K562 (cell line): ENCODE measurements around the gene CSF2. TPM values are rescaled to one million over a fixed set of nuclear protein-coding genes. Genes with fewer than 3 reads are reported as not detected.

Source experiments
- ATAC-seq: fragments of 200-7000 bp; cut with Tn5 transposase; 3 replicates; pipeline ENCODE4 v1.9.1; 2020; ENCODE audit warnings: moderate library complexity
- BruUV-seq: library from RNA; stranded (reverse); fragments of 400-500 nt; replicated peaks from 2 replicates; lab custom pipeline; 2021; lab: Mats Ljungman, UMichigan
- CTCF ChIA-PET: fragments of 300-600 bp; formaldehyde crosslinking; extraction: SDS; loops from one replicate; lab custom pipeline; 2021; ENCODE audit warnings: low intra/inter-chr PET ratio; lab: Yijun Ruan, JAX
- POLR2A ChIA-PET: fragments of 300-600, 350-650 bp; sonication (Branson Sonifier 250); formaldehyde crosslinking; extraction: SDS; loops from one replicate; lab custom pipeline; 2021; ENCODE audit warnings: antibody characterized with exemption, inconsistent platforms; lab: Yijun Ruan, JAX
- DNase-seq, 4 experiments: peaks; one replicate each; pipeline versions ENCODE4 v3.0.0 to v3.0.0-alpha.2; 2011 to 2018; ENCODE audit warnings: low spot score in 3 of 4, mixed read lengths in 3 of 4; ENCODE audit errors: extremely low read depth in 1 of 4
- FAIRE-seq: peaks from 2 replicates; lab custom pipeline; 2011; peaks lifted over from hg19 to GRCh38; lab: Jason Lieb, UNC
- H2AFZ ChIP-seq: 2 replicates; pipeline ENCODE4 v1.6.0; 2011; ENCODE audit warnings: low read depth, low read length, control low read depth, inconsistent platforms
- H3K27ac ChIP-seq: fragments of 200-600 bp; 3 replicates; pipeline ENCODE4 v1.8.0; 2011; ENCODE audit warnings: low read depth, mild to moderate bottlenecking, control low read depth, inconsistent platforms, low read length, moderate library complexity, mixed read lengths; ENCODE audit errors: extremely low read depth
- H3K27me3 ChIP-seq, 2 experiments: fragments of 300-600 bp in 1 of 2; 2 replicates in 1 of 2; 3 replicates in 1 of 2; pipeline versions ENCODE4 v1.6.0 to v1.8.0; 2011; ENCODE audit warnings: inconsistent platforms in 2 of 2, low read length in 2 of 2, mild to moderate bottlenecking in 1 of 2, mixed read lengths in 1 of 2, moderate library complexity in 1 of 2; ENCODE audit not compliant: control insufficient read depth in 2 of 2, insufficient read depth in 2 of 2
- H3K36me3 ChIP-seq: fragments of 300-600 bp; 3 replicates; pipeline ENCODE4 v1.8.0; 2011; ENCODE audit warnings: mild to moderate bottlenecking, low read length, inconsistent platforms; ENCODE audit not compliant: control insufficient read depth, insufficient read depth
- H3K4me1 ChIP-seq, 2 experiments: fragments of 200-600 bp in 1 of 2; replicated peaks in 1 of 2; 2 replicates in 1 of 2; 3 replicates in 1 of 2; pipeline versions ENCODE4 v1.5.1 to v1.8.0; 2011; ENCODE audit warnings: inconsistent platforms in 2 of 2, low read length in 2 of 2, mild to moderate bottlenecking in 1 of 2, mixed read lengths in 1 of 2, moderate library complexity in 1 of 2; ENCODE audit not compliant: control insufficient read depth in 2 of 2, insufficient read depth in 2 of 2
- H3K4me2 ChIP-seq: 2 replicates; pipeline ENCODE4 v1.6.1; 2011; ENCODE audit warnings: low read length, control low read depth, inconsistent platforms, mixed read lengths; ENCODE audit not compliant: insufficient read depth
- H3K4me3 ChIP-seq: fragments of 200-600 bp; sonication (generic), shearing (Covaris generic); 2 replicates; pipeline ENCODE4 v1.5.1; 2016; ENCODE audit warnings: control low read depth, inconsistent platforms
- H3K79me2 ChIP-seq: fragments of 200-600 bp; 3 replicates; pipeline ENCODE4 v1.8.0; 2011; ENCODE audit warnings: low read length, inconsistent platforms; ENCODE audit not compliant: control insufficient read depth, insufficient read depth
- H3K9ac ChIP-seq, 2 experiments: 2 replicates each; pipeline versions ENCODE4 v1.6.0 to v1.6.1; 2011; ENCODE audit warnings: low read depth in 2 of 2, low read length in 2 of 2, control low read depth in 1 of 2, inconsistent platforms in 1 of 2, mild to moderate bottlenecking in 1 of 2, mixed read lengths in 1 of 2; ENCODE audit not compliant: insufficient read depth in 1 of 2
- H3K9me1 ChIP-seq: one replicate; pipeline ENCODE4 v1.6.0; 2011; ENCODE audit warnings: inconsistent platforms, mild to moderate bottlenecking, low read length, moderate library complexity; ENCODE audit not compliant: control insufficient read depth, insufficient read depth
- H3K9me3 ChIP-seq: replicated peaks from 2 replicates; pipeline ENCODE4 v1.5.1; 2011; ENCODE audit warnings: low read depth, low read length, inconsistent platforms; ENCODE audit not compliant: control insufficient read depth, insufficient read depth
- H4K20me1 ChIP-seq: replicated peaks from 2 replicates; pipeline ENCODE4 v1.6.1; 2011; ENCODE audit warnings: low read length, inconsistent platforms, mixed read lengths; ENCODE audit not compliant: control insufficient read depth, insufficient read depth
- NFIC ChIP-seq: fragments of 450-650 bp; IDR thresholded peaks from 2 replicates; pipeline ENCODE4 v1.6.1; 2017; ENCODE audit warnings: mild to moderate bottlenecking, inconsistent platforms
- POU5F1 ChIP-seq: fragments of 150-350 bp; IDR thresholded peaks from 2 replicates; pipeline ENCODE4 v1.6.1; 2014; ENCODE audit warnings: borderline replicate concordance, low read length, low read depth, mild to moderate bottlenecking; ENCODE audit not compliant: partially characterized antibody
- TAF7 ChIP-seq: fragments of 450-650 bp; IDR thresholded peaks from 2 replicates; pipeline ENCODE4 v1.6.1; 2016; ENCODE audit warnings: missing genetic modification characterization, missing compliant biosample characterization
- TEAD2 ChIP-seq: fragments of 450-650 bp; IDR thresholded peaks from 2 replicates; pipeline ENCODE4 v1.6.1; 2016; ENCODE audit warnings: missing genetic modification characterization, control low read depth, missing compliant biosample characterization
- WGBS: fragments of 100-300 bp; shearing (Covaris generic); methylation state at CpG from one replicate; pipeline ENCODE4 v1.1.6; 2016; ENCODE audit warnings: low coverage, mixed read lengths; ENCODE audit not compliant: insufficient coverage; ENCODE audit errors: missing lambda C conversion rate; 5-methylcytosine and 5-hydroxymethylcytosine counted together
- in situ Hi-C: fragments of 300-500 bp; cut with MboI; formaldehyde crosslinking; loops from 4 replicates; pipeline ENCODE4 v1.15.0; 2018; ENCODE audit warnings: inconsistent platforms, mixed read lengths
- intact Hi-C: fragments of 100-400 bp; cut with micrococcal nuclease; formaldehyde crosslinking; loops from 2 replicates; pipeline ENCODE4 v1.14.2; 2022
- polyA plus RNA-seq, 8 experiments: library from polyadenylated mRNA; depleted of rRNA in 4 of 8; stranded (reverse) in 5 of 8; unstranded in 3 of 8; fragments of >200 nt; fragmentation: Nextera tagmentation in 2 of 8; fragmentation: Illumina TruSeq in 1 of 8; extraction: Ambion mirVana in 2 of 8; extraction: Trizol in 1 of 8; gene quantifications; 2 replicates each; pipeline versions ENCODE4 v1.2.1 to v1.2.3, GENCODE V29; 2011 to 2014; ENCODE audit warnings: inconsistent platforms in 1 of 8, missing spikeins in 1 of 8
- total RNA-seq, 7 experiments: library from RNA; depleted of rRNA in 6 of 7; stranded (reverse); fragments of >200 nt in 6 of 7; fragmentation: Illumina TruSeq in 2 of 7; extraction: Trizol in 2 of 7; gene quantifications; 2 replicates each; pipeline versions ENCODE4 v1.2.1 to v1.2.3, GENCODE V29; 2011 to 2021; ENCODE audit warnings: low replicate concordance in 1 of 7

The CSF2 gene
- total and polyA plus RNA-seq, 9 of the 15 experiments (the other 6 are each of a cell fraction or from before 2014, with no cell fraction given), result 0.25 to 0.29 TPM; not detected in 7

GRCh38 chr5:132065351-132065937, 8.1 kb upstream of the CSF2 start (continued):
- TF ChIP-seq POU5F1, result no peak

GRCh38 chr5:132065951-132066701, 7.5 kb upstream of the CSF2 start:
- POLR2A ChIA-PET, result no interaction called here
- no peak for ATAC-seq
- in situ Hi-C loops, result loop anchor here (5.0 to 25.0 kb wide), 4 partner anchors 111 to 431 kb away; no protein-coding TSS in a partner anchor

More at GRCh38 chr5:132065951-132066701, 7.5 kb upstream of the CSF2 start:
- Histone ChIP-seq H3K36me3 (no peaks in the 10 kb centered on the region), H4K20me1 (no peaks in the 10 kb centered on the region), H3K4me1 (peaks cover 21 to 36% of the 10 kb centered on the region in 2 experiments), H3K27me3 (no peaks in the 10 kb centered on the region), H3K9me3 (no peaks in the 10 kb centered on the region), H3K9me1 (no peaks in the 10 kb centered on the region), H3K79me2 (no peaks in the 10 kb centered on the region), H3K27ac (no peak overlapping the region), H3K9ac (peak overlapping the region in 1 of 2 experiments; percentile 65; a peak in 2 of 4 replicates), H2AFZ (no peak overlapping the region), H3K4me3 (no peak overlapping the region), H3K4me2 (no peak overlapping the region)
- TF ChIP-seq TAF7 (tag) (no peak), NFIC (peak; percentile 67), TEAD2 (tag) (no peak)
- BruUV-seq, result no TSS peak
- no peak for FAIRE-seq
- intact Hi-C loops, result loop anchor here (1.0 to 10.0 kb wide), 6 partner anchors 111 to 435 kb away; no protein-coding TSS in a partner anchor
- 90% methylated on average over 11 of the region's 13 CpGs for WGBS
- DNase-seq, result no peak
- CTCF ChIA-PET, result interaction anchor here (0.6 to 3.4 kb wide), 12 partner anchors 20 to 817 kb away, joined by 3 to 25 read pairs (median 3); no protein-coding TSS in a partner anchor
